GM19193 (cell line): Measurements from ENCODE around the gene GCNT4.

Source experiments
- POLR2A ChIP-seq: IDR thresholded peaks from 4 replicates; pipeline ENCODE4 v1.6.1; 2011; ENCODE audit not compliant: insufficient read depth, insufficient read length; ENCODE audit errors: extremely low read depth

The GCNT4 gene

DNA sequence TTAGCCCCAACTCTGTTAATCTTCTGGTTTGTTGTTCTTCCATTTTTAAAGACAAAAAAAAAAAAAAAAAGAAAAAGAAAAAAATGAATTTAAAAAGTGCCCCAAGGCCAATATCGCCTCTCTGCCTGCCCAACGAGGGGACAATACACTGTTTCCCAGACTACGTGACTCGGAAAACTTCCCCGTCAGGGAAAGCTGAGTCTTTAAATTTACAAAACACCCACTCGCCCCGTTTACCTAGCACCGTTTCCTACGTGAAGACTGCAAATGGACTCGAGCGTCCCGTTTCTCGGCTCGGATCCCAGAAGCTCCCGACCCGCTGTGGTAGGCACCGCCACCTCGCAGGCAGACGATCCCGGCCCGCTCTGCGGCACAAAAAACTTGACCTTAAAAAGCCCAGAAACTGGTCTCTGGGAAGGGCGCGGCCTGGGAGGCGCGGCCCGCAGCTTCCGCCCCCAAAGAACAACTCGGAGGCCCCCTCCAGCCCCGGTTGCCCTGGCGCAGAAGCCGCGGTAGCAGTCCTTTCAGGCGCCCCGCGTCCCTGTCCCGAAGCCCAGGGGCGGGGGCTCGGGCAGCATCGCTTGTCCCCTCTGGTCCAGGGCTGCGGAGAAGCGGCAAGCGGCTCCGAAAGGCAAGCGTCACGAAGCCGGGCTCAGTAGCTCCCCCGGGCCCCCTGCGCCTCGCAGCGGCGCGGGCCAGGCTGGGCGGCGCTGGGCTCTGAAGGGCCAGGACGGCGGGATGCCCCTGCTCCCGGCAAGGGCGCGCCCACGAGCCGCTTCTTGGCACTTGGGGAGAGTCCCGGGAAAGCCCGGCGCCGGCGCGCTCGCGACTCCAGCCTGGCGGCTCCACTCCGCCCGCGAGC is at the start of gene GCNT4:
Gene GCNT4 (minus strand): TSS at position 367 of the 862 bp plus-strand sequence. CDS start 22,521 bp downstream, outside the sequence.
- no peak for TF ChIP-seq POLR2A

- no peak for TF ChIP-seq POLR2A
These were observed 39.2 kb upstream of the GCNT4 start for GRCh38 chr5:75091597-75091996.

GRCh38 chr5:75089662-75090061 is 37.3 kb upstream of the GCNT4 start:
- TF ChIP-seq POLR2A, result no peak

DNA sequence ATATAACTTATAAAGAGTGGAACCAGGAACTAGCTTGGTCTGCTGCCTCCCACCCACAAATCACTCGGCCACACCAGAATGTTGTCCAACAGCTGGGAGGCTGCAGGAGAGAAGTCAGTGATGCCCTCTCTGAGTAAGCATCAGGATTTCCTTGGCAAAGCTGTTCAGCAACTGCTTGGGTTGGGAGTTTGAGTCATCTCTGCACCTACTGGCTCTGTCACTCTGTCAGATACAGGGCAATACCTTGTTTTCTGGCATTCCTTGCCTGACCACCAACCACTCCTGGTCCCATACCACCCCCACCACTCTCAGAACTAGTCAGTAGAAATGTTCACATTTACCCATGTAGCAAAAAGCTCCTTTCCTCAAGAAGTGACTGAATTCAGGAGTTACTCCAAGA is 36.8 kb upstream of the GCNT4 start:
- no peak for TF ChIP-seq POLR2A

- TF ChIP-seq POLR2A, result no peak
These were observed 36.3 kb upstream of the GCNT4 start for GRCh38 chr5:75088648-75089047.

GRCh38 chr5:75081510-75081909 is 29.2 kb upstream of the GCNT4 start:
- no peak for TF ChIP-seq POLR2A

- TF ChIP-seq POLR2A, result no peak
These were observed 25.7 kb upstream of the GCNT4 start for GRCh38 chr5:75078027-75078426.

DNA sequence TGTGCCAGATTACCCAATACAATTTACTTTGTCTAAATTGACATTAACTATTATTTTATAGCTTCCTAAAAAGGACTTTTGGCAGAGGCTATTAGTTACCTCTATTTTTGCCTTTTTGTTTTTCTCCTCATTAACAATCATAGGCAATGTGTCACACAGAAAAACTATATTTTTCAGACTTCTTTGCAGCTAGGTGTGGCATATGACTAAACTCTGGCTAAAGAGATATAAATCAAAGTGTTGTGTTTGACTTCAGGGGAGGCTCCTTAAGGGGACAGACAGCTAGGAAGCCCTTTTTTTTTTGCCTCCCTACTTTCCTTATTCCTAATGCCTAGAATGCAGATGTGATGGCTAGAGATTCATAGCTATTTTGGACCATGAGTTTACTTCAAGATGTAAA is 19.7 kb upstream of the GCNT4 start:
- no peak for TF ChIP-seq POLR2A

DNA sequence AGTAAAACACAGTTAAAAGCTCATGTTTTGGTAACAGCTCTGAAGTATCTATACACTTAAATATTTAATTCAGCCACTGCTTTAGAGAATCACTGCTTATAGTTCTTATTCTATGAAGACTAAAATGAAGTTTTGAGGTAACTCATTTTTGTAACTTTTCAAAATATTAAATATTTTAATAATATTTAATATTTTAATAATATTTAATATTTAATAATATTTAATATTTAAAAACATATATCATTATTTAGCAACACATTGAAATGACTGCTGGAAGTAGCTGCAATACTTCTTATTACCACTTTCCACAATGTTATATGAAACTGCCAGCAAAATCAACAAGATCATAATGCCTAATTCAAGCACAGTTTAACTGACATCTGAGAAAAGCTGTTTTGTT is 18.7 kb upstream of the GCNT4 start:
- no peak for TF ChIP-seq POLR2A

- TF ChIP-seq POLR2A, result no peak
These were observed 15.1 kb upstream of the GCNT4 start for GRCh38 chr5:75067434-75067833.

- TF ChIP-seq POLR2A, result no peak
These were observed 10.7 kb upstream of the GCNT4 start for GRCh38 chr5:75062925-75063531.

GRCh38 chr5:75059912-75060545 is 7.7 kb upstream of the GCNT4 start:
- TF ChIP-seq POLR2A, result no peak

DNA sequence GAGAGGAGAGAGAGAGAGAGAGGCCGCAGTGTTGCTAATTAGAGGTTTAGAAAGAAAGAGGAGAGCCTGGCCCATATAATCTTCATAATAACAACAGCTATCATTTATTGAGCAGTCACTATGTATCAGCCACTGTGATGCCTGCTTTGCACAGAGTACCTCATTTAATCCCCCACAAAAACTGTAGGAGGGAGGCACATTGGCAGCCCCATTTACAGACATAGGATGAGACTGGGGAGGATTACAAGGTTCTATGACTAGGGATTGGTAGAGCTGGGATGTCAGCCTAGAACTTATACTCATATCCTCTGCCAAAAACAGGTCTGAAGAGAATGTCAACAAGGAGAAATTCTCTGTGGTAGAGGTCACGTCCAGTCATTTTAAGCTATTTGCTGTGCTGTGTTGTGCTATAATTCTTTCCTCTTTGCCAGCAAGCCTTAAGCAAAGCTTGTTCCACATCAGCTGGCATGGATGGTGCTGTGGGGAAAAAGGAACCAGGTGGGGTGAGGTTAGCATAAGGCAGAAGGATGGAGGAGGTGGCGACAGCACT is 6.7 kb upstream of the GCNT4 start:
- no peak for TF ChIP-seq POLR2A

GRCh38 chr5:75057561-75057960 is 5.2 kb upstream of the GCNT4 start:
- TF ChIP-seq POLR2A, result no peak

DNA sequence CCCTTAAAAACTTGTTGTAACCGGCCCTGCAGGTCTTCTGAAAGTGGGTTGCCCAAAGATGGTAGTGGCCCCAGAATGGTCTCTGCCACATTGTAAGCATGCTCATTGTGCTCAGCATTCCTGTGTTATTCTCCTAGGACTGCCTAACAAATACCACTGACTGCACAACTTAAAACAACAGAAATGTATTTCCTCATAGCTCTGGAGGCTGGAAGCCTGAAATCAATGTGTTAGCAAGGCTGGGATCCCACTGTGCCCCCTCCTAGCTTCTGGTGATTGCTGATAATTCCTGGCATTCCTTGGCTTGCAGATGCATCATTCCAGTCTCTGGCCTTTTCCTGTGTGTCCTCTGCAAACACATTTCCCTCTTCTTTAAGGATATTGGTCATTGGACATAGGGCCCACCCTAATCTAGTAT is 3.4 kb upstream of the GCNT4 start:
- TF ChIP-seq POLR2A, result no peak
